ENCODE data around the gene ADSS1. TPM values are rescaled to one million over a fixed set of nuclear protein-coding genes. Genes with fewer than 3 reads are reported as not detected.

ADSS1 gene
- total RNA-seq, 1 donor from 2014 or later: 226 TPM

DNA sequence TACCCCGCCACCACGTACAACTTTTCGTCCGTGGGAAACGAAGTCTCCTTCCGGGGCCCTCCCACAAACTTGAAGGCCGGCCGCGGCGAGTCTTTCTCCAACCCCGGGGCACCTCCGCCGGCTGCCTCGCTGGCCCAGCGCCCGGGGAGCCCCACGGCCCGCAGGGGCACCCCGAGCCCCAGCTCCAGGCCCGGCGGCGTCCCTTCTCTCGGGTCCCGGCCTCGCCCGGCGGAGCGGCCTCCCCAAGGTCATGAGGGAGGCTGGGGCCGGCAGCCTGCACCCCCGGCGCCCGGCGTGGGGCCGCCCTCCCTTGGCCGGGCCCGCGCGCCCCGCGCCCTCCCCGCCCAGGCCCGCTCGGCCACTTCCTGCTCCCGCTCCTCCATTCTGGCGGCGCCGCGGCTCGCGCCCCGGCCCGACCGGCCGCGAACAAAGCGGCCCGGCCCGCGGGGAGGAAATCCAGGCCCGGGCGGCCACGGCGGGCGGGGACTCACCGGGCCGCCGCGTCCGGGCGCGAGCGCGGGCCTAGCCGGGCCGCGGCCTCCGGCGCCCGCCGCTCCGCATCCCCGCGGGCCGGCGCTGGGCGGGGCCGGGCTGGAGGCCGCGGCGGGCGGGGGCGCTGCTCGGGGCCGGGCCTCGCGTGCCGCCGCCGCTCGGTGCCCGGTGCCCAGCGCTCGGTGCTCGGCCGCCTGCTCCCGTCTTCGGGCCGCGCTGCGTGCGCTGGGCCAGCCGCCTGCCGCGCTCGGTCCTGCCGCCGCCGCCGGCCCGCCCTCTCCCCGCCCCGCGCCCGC is 71.2 kb downstream of the ADSS1 start, which contains the start of gene AKT1:
Gene AKT1 (minus strand): TSS at position 756 of the 788 bp plus-strand sequence. CDS start 3,105 bp downstream, outside the sequence.
- peak; percentile 65 for DNase-seq
- no peak for ATAC-seq
- intact Hi-C loops (cut with micrococcal nuclease): no loop called here

DNA sequence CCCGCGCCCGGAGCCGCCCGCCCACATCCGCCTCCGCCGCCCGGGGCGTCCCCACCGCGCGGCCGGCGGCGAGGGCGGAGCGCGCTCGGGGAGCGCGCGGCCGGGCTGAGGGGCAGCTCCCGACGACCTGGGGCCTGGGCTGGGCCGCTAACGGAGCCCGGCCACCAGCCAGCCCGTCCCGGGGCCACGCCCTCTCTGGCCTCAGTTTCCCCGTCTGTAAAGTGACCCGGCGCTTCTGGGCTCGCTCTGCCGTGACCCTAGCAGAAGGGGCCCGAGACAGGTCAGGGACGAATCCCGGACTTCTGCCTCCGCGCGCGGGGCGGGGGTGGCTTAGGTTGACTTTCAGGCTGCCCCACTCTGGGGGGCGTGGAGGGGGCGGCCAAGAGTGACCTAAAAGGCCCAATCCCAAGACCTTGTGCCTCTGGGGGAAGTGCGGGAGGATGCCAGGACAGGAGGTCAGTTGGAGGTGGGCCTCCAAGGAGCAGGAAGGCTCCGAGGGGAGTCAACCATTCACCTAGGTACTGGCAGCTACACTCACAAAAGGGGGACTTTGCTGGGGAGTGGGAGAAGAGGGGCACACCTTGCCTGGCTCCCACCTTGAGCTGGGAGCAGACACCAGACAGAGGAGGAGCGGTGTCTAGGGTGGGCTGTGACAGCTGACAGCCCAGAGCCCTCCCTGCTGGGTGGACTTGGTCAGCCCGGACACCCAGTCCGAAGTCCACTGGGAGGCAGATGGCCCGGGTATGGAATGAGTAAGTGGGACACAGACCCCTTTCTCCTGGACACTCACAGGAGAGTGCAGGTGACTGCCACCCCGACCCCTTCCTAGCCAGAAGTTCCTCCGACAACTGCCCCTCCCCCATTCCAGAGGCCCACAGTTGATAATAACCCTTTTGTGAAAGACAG is 72.0 kb downstream of the ADSS1 start:
- DNase-seq: peak; percentile 82
- intact Hi-C loops (cut with micrococcal nuclease): no loop called here

DNA sequence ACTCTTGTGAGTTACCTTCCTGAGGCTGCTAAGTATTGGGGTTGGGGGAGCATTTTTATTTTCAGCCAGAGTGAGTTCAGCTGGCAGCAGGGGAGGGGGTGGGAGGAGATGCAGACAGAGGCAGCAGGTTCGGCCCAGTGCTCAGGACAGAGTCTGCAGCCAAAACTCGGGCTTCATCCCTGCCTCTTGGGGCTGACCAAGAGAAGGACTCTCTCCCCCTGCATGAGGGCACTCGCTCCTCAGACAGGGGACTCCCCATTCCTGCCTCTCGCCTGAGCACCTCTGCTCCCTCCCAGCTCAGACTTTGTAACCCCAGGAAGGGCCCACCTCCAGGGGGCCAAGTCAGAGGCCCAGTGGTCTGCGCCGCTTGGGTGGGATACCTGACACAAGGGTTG is 72.7 kb downstream of the ADSS1 start:
- intact Hi-C loops (cut with micrococcal nuclease): no loop called here
- ATAC-seq (no peak), DNase-seq (no peak)

More for the DNA sequence above, 72.0 kb downstream of the ADSS1 start:
- ATAC-seq: peak; percentile 46

Small RNA genes lying within 50 kb of the gene (microRNA-seq; reads per million reads assigned to microRNA genes)
- gene MIR4710 (ENCODE audit: borderline number of aligned reads): not detected

Other genes starting within 250 kb of the ADSS1 start
- gene C14orf180, start 144.5 kb upstream of the ADSS1 start, total RNA-seq: 53.8 TPM
- not detected for gene TMEM179, start 119.5 kb upstream of the ADSS1 start, total RNA-seq
- gene INF2, start 34.6 kb upstream of the ADSS1 start, total RNA-seq: 30.4 TPM
- gene SIVA1, start 28.9 kb downstream of the ADSS1 start, total RNA-seq: 65.1 TPM
- gene AKT1, start 71.5 kb downstream of the ADSS1 start, total RNA-seq: 142 TPM
- gene ZBTB42, start 76.9 kb downstream of the ADSS1 start, total RNA-seq: 5.3 TPM
- gene CEP170B, start 141.0 kb downstream of the ADSS1 start, total RNA-seq: 10.7 TPM
- gene PLD4, start 200.7 kb downstream of the ADSS1 start, total RNA-seq: 0.27 TPM

Data from left ventricle myocardium superior (tissue), 1 donor.